ENCODE measurements around the gene CELSR1. TPM values are rescaled to one million over a fixed set of nuclear protein-coding genes. Genes with fewer than 3 reads are reported as not detected.

The CELSR1 gene
- total RNA-seq, 1 donor from 2014 or later: 0.27 TPM

- H3K36me3 Mint-ChIP-seq (ENCODE audit: unreplicated experiment): no peaks in the 10 kb centered on the region
- peaks cover 16% of the 10 kb centered on the region for H3K27me3 Mint-ChIP-seq (ENCODE audit: unreplicated experiment)
- H3K9me3 Mint-ChIP-seq (ENCODE audit: unreplicated experiment): peaks cover 2% of the 10 kb centered on the region
- H3K4me1 Mint-ChIP-seq (ENCODE audit: low read depth, unreplicated experiment): peaks cover 10% of the 10 kb centered on the region
- H3K4me3 Mint-ChIP-seq (ENCODE audit: unreplicated experiment): no peak overlapping the region
- H3K27ac Mint-ChIP-seq (ENCODE audit: unreplicated experiment): no peak overlapping the region
- DNase-seq: no peak
- no peak for TF ChIP-seq CTCF (IDR thresholded peaks at IDR 0.05; ENCODE audit: partially characterized antibody, unreplicated experiment)
Measured at GRCh38 chr22:46536537-46537224, 739 bp downstream of the CELSR1 start.

DNA sequence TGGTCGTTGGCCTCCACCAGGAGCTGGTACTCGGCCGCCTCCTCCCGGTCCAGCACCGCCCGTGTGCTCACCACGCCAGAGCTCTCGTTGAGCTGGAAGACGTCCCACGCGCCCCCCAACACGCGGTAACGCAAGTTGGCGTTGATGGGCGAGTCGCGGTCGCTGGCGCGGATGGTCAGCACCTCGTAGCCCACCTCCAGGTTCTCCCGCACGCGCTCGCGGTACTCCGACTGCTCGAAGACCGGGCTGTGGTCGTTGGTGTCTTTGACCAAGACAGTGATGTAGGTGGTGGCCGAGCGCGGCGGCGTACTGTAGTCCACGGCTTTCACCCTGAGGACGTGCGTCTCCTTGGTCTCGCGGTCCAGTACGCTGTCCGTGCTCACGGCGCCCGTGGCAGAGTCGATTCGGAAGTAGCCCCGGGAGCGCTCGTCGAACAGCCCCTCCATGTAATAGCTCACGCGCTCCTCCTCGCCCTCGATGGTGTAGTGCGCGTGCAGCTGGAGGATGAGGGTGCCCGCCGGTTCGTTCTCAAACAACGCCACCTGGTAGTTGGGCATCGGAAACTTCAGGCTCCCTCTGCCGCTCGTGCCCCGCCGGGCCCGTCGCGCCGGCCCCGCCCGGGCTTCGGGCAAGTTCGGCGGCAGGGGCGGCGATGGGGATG, 1.4 kb downstream of the CELSR1 start:
- Mint-ChIP-seq H3K27ac (ENCODE audit: unreplicated experiment) (no peak overlapping the region), H3K9me3 (ENCODE audit: unreplicated experiment) (peaks cover 2% of the 10 kb centered on the region), H3K27me3 (ENCODE audit: unreplicated experiment) (peaks cover 16% of the 10 kb centered on the region), H3K36me3 (ENCODE audit: unreplicated experiment) (no peaks in the 10 kb centered on the region), H3K4me3 (ENCODE audit: unreplicated experiment) (no peak overlapping the region), H3K4me1 (ENCODE audit: low read depth, unreplicated experiment) (peaks cover 10% of the 10 kb centered on the region)
- DNase-seq: no peak
- no peak for TF ChIP-seq CTCF (IDR thresholded peaks at IDR 0.05; ENCODE audit: partially characterized antibody, unreplicated experiment)

GRCh38 chr22:46534901-46535630, 2.4 kb downstream of the CELSR1 start:
- Mint-ChIP-seq H3K9me3 (ENCODE audit: unreplicated experiment) (peaks cover 2% of the 10 kb centered on the region), H3K36me3 (ENCODE audit: unreplicated experiment) (no peaks in the 10 kb centered on the region), H3K4me1 (ENCODE audit: low read depth, unreplicated experiment) (peaks cover 4% of the 10 kb centered on the region), H3K27ac (ENCODE audit: unreplicated experiment) (no peak overlapping the region), H3K4me3 (ENCODE audit: unreplicated experiment) (no peak overlapping the region), H3K27me3 (ENCODE audit: unreplicated experiment) (peaks cover 16% of the 10 kb centered on the region)
- no peak for TF ChIP-seq CTCF (IDR thresholded peaks at IDR 0.05; ENCODE audit: partially characterized antibody, unreplicated experiment)
- no peak for DNase-seq

GRCh38 chr22:46534177-46534776, 3.1 kb downstream of the CELSR1 start:
- Mint-ChIP-seq H3K36me3 (ENCODE audit: unreplicated experiment) (no peaks in the 10 kb centered on the region), H3K4me3 (ENCODE audit: unreplicated experiment) (no peak overlapping the region), H3K9me3 (ENCODE audit: unreplicated experiment) (peaks cover 2% of the 10 kb centered on the region), H3K4me1 (ENCODE audit: low read depth, unreplicated experiment) (peaks cover 4% of the 10 kb centered on the region), H3K27ac (ENCODE audit: unreplicated experiment) (no peak overlapping the region), H3K27me3 (ENCODE audit: unreplicated experiment) (peaks cover 12% of the 10 kb centered on the region)
- no peak for TF ChIP-seq CTCF (IDR thresholded peaks at IDR 0.05; ENCODE audit: partially characterized antibody, unreplicated experiment)
- no peak for DNase-seq

Data from glutamatergic neuron (in vitro differentiated cells).